Stimulated activated naive CD8-positive, alpha-beta T cell treated with anti-CD3 and anti-CD28 coated beads, Interleukin-15, Interleukin-2, amounts not matched to agents 100 U/mL and 50 U/mL, for 24 hours (primary cell): Measurements from ENCODE around the gene TNF.

Experiments
- ATAC-seq: fragments of 150-1000 bp; cut with Tn5 transposase; one replicate; pipeline ENCODE4 v1.10.0; 2021
- DNase-seq: peaks from one replicate; pipeline ENCODE4 v3.0.0; 2021

Gene TNF

GRCh38 chr6:31573239-31574105, 1.9 kb upstream of the TNF start:
- ATAC-seq (no peak), DNase-seq (no peak)

GRCh38 chr6:31574106-31575061, 981 bp upstream of the TNF start:
- peak; percentile 64 for DNase-seq
- ATAC-seq, result peak; percentile 3

- no peak for ATAC-seq
Measured at GRCh38 chr6:31575952-31576685, 754 bp downstream of the TNF start.

GRCh38 chr6:31576897-31577578, 1.7 kb downstream of the TNF start:
- DNase-seq, result peak; percentile 60
- no peak for ATAC-seq

More at GRCh38 chr6:31575952-31576685, 754 bp downstream of the TNF start:
- no peak for DNase-seq

- no peak for DNase-seq
- no peak for ATAC-seq
Measured at GRCh38 chr6:31577579-31577966, 2.2 kb downstream of the TNF start.

GRCh38 chr6:31578184-31579118, 3.1 kb downstream of the TNF start:
- no peak for DNase-seq
- no peak for ATAC-seq

GRCh38 chr6:31579119-31579505, 3.7 kb downstream of the TNF start:
- ATAC-seq (no peak), DNase-seq (no peak)

- peak; percentile 51 for DNase-seq
- ATAC-seq, result peak; percentile 17
Measured at GRCh38 chr6:31579546-31580437, 4.4 kb downstream of the TNF start.

GRCh38 chr6:31580438-31580740, 5.0 kb downstream of the TNF start:
- ATAC-seq, result peak; percentile 1
- DNase-seq, result peak; percentile 35

GRCh38 chr6:31580807-31581433, 5.6 kb downstream of the TNF start:
- DNase-seq (peak; percentile 96), ATAC-seq (peak; percentile 81)

GRCh38 chr6:31581434-31582229, 6.3 kb downstream of the TNF start:
- DNase-seq (no peak), ATAC-seq (no peak)

- DNase-seq (peak; percentile 55), ATAC-seq (no peak)
Measured at GRCh38 chr6:31582230-31582643, 6.9 kb downstream of the TNF start, which contains the start of gene LTB. Gene LTB, minus strand, starts transcription at chr6:31582424. Its CDS starts 7 bp downstream, at chr6:31582417.

GRCh38 chr6:31585491-31585890, 10.1 kb downstream of the TNF start:
- ATAC-seq (peak; percentile 20), DNase-seq (peak; percentile 49)

- DNase-seq (no peak), ATAC-seq (no peak)
Measured at GRCh38 chr6:31586008-31586407, 10.6 kb downstream of the TNF start, which contains the start of gene LST1. Gene LST1, plus strand, starts transcription at chr6:31586277. Its CDS starts 1,023 bp downstream, at chr6:31587300.

GRCh38 chr6:31586599-31587281, 11.4 kb downstream of the TNF start:
- ATAC-seq, result peak; percentile 16
- peak; percentile 48 for DNase-seq

GRCh38 chr6:31587791-31588777, 12.7 kb downstream of the TNF start:
- peak; percentile 9 for ATAC-seq
- DNase-seq, result no peak
